ENCODE data around the gene PLN. TPM values are rescaled to one million over a fixed set of nuclear protein-coding genes. Genes with fewer than 3 reads are reported as not detected.

The PLN gene
- total RNA-seq, 2 donors from 2014 or later: 0.99 to 2.3 TPM

GRCh38 chr6:118553132-118553531 lies 5.0 kb downstream of the PLN start:
- DNase-seq (no peak), ATAC-seq (no peak)
- H3K27ac ChIP-seq: no peak overlapping the region
- no peak for TF ChIP-seq CTCF (IDR thresholded peaks at IDR 0.05)
- TF ChIP-seq POLR2A (IDR thresholded peaks at IDR 0.05): no peak
- WGBS, 2 donors: 54 to 57% methylated on average over 1 of the region's 1 CpG
- H3K27me3 ChIP-seq: no peaks in the 10 kb centered on the region
- intact Hi-C loops (cut with DNase I): no loop called here
- no peaks in the 10 kb centered on the region for H3K36me3 ChIP-seq (replicated peaks in 1 of 2; ENCODE audit: insufficient read depth in 1 of 2, low read depth in 2 of 2)
- H3K4me1 ChIP-seq: peaks cover 9% of the 10 kb centered on the region
- no peaks in the 10 kb centered on the region for H3K9me3 ChIP-seq
- no peak overlapping the region for H3K4me3 ChIP-seq

- no peak for TF ChIP-seq POLR2A (IDR thresholded peaks at IDR 0.05)
- TF ChIP-seq CTCF (IDR thresholded peaks at IDR 0.05): no peak
- Histone ChIP-seq H3K9me3 (no peaks in the 10 kb centered on the region), H3K36me3 (replicated peaks in 1 of 2; ENCODE audit: insufficient read depth in 1 of 2, low read depth in 2 of 2) (no peaks in the 10 kb centered on the region), H3K27ac (no peak overlapping the region), H3K4me1 (peaks cover 9% of the 10 kb centered on the region), H3K27me3 (no peaks in the 10 kb centered on the region), H3K4me3 (no peak overlapping the region)
- ATAC-seq: no peak
- intact Hi-C loops (cut with DNase I): no loop called here
- WGBS, 2 donors: 72 to 89% methylated on average over 1 of the region's 1 CpG
- DNase-seq: no peak
These were observed 6.6 kb downstream of the PLN start for GRCh38 chr6:118554698-118555097.

- WGBS, 2 donors: 61 to 73% methylated on average over 5 to 6 of the region's 6 CpGs
- no peak for TF ChIP-seq POLR2A (IDR thresholded peaks at IDR 0.05)
- TF ChIP-seq CTCF (IDR thresholded peaks at IDR 0.05): no peak
- no peak for DNase-seq
These were observed 10.5 kb downstream of the PLN start for GRCh38 chr6:118558464-118559217.

GRCh38 chr6:118559659-118560058 lies 11.6 kb downstream of the PLN start:
- DNase-seq (no peak), ATAC-seq (no peak)
- H3K4me1 ChIP-seq: peaks cover 4% of the 10 kb centered on the region
- no peak for TF ChIP-seq CTCF (IDR thresholded peaks at IDR 0.05)
- TF ChIP-seq POLR2A (IDR thresholded peaks at IDR 0.05): no peak
- no peak overlapping the region for H3K4me3 ChIP-seq
- H3K9me3 ChIP-seq: no peaks in the 10 kb centered on the region
- intact Hi-C loops (cut with DNase I): no loop called here
- no peaks in the 10 kb centered on the region for H3K27me3 ChIP-seq
- H3K36me3 ChIP-seq (replicated peaks in 1 of 2; ENCODE audit: insufficient read depth in 1 of 2, low read depth in 2 of 2): no peaks in the 10 kb centered on the region
- H3K27ac ChIP-seq: no peak overlapping the region

More at GRCh38 chr6:118558464-118559217, 10.5 kb downstream of the PLN start:
- Histone ChIP-seq H3K4me1 (peaks cover 4% of the 10 kb centered on the region), H3K36me3 (replicated peaks in 1 of 2; ENCODE audit: insufficient read depth in 1 of 2, low read depth in 2 of 2) (no peaks in the 10 kb centered on the region), H3K27ac (no peak overlapping the region), H3K4me3 (no peak overlapping the region), H3K27me3 (no peaks in the 10 kb centered on the region), H3K9me3 (no peaks in the 10 kb centered on the region)
- no peak for ATAC-seq
- intact Hi-C loops (cut with DNase I): no loop called here

- ATAC-seq (no peak), DNase-seq (no peak)
- peaks cover 4% of the 10 kb centered on the region for H3K4me1 ChIP-seq
- H3K27ac ChIP-seq: no peak overlapping the region
- H3K27me3 ChIP-seq: no peaks in the 10 kb centered on the region
- TF ChIP-seq POLR2A (IDR thresholded peaks at IDR 0.05) (no peak), CTCF (IDR thresholded peaks at IDR 0.05) (no peak)
- no peaks in the 10 kb centered on the region for H3K9me3 ChIP-seq
- 88 to 95% methylated on average over 1 of the region's 1 CpG for WGBS, 2 donors
- intact Hi-C loops (cut with DNase I): no loop called here
- no peak overlapping the region for H3K4me3 ChIP-seq
- H3K36me3 ChIP-seq (replicated peaks in 1 of 2; ENCODE audit: insufficient read depth in 1 of 2, low read depth in 2 of 2): no peaks in the 10 kb centered on the region
These were observed 14.2 kb downstream of the PLN start for GRCh38 chr6:118562248-118562647.

All from body of pancreas (tissue), 4 donors.